PC-3 (cell line): ENCODE results near the gene PXDC1. TPM values are rescaled to one million over a fixed set of nuclear protein-coding genes. Genes with fewer than 3 reads are reported as not detected.
A peak's percentile ranks its signal among the peaks of the same experiment; 100 is the strongest.

Experiments
- ATAC-seq: fragments of 200-7000 bp; cut with Tn5 transposase; 2 replicates; pipeline ENCODE4 v1.9.1; 2020; ENCODE audit warnings: mild to moderate bottlenecking, moderate library complexity
- Bru-seq: library from RNA; stranded (reverse); fragments of 400-500 nt; gene quantifications from one replicate; lab custom pipeline; 2021; lab: Mats Ljungman, UMichigan
- BruChase-seq, 2 experiments: library from RNA; stranded (reverse); fragments of 400-500 nt; gene quantifications; one replicate each; lab custom pipeline; 2021; lab: Mats Ljungman, UMichigan
- BruUV-seq: library from RNA; stranded (reverse); fragments of 400-500 nt; replicated peaks from 2 replicates; lab custom pipeline; 2021; lab: Mats Ljungman, UMichigan
- CTCF ChIA-PET: fragments of 300-600 bp; sonication (Branson Sonifier 250); formaldehyde crosslinking; loops from one replicate; lab custom pipeline; 2022; ENCODE audit warnings: antibody characterized with exemption; lab: Charles Lee
- POLR2A ChIA-PET: fragments of 300-600 bp; sonication (Branson Sonifier 250); formaldehyde crosslinking; loops from one replicate; lab custom pipeline; 2022; ENCODE audit warnings: antibody characterized with exemption; ENCODE audit not compliant: unreplicated experiment; lab: Charles Lee
- DNase-seq: peaks from one replicate; pipeline ENCODE4 v3.0.0-alpha.2; 2015
- H2AFZ ChIP-seq: fragments of 300-600 bp; sonication (generic); 2 replicates; pipeline ENCODE4 v1.6.0; 2016; ENCODE audit warnings: antibody characterized with exemption, low read length
- H3F3A ChIP-seq: fragments of 300-600 bp; sonication (generic); one replicate; pipeline ENCODE4 v1.6.0; 2017; ENCODE audit warnings: antibody characterized with exemption, low read length, control low read depth, mild to moderate bottlenecking; ENCODE audit not compliant: unreplicated experiment
- H3K27ac ChIP-seq: fragments of 300-600 bp; sonication (generic); 2 replicates; pipeline ENCODE4 v1.5.1; 2016; ENCODE audit warnings: mild to moderate bottlenecking, low read length
- H3K27me3 ChIP-seq: fragments of 300-600 bp; sonication (generic); 2 replicates; pipeline ENCODE4 v1.6.1; 2016; ENCODE audit warnings: low read length, mixed read lengths
- H3K36me3 ChIP-seq: fragments of 300-600 bp; sonication (generic); 2 replicates; pipeline ENCODE4 v1.6.1; 2016; ENCODE audit warnings: low read depth, mixed run types, low read length, mixed read lengths
- H3K4me1 ChIP-seq: fragments of 300-600 bp; sonication (generic); 2 replicates; pipeline ENCODE4 v1.5.1; 2016; ENCODE audit warnings: low read length; ENCODE audit not compliant: insufficient read depth
- H3K4me2 ChIP-seq: fragments of 300-600 bp; sonication (generic); 2 replicates; pipeline ENCODE4 v1.6.0; 2016; ENCODE audit warnings: low read length
- H3K4me3 ChIP-seq: fragments of 300-600 bp; sonication (generic); 2 replicates; pipeline ENCODE4 v1.5.1; 2016; ENCODE audit warnings: mild to moderate bottlenecking, low read length, mixed read lengths
- H3K79me2 ChIP-seq: fragments of 300-600 bp; sonication (generic); 2 replicates; pipeline ENCODE4 v1.6.1; 2017; ENCODE audit warnings: low read length, mixed read lengths
- H3K9ac ChIP-seq: fragments of 300-600 bp; sonication (generic); 2 replicates; pipeline ENCODE4 v1.6.0; 2016; ENCODE audit warnings: mild to moderate bottlenecking, low read length
- H3K9me2 ChIP-seq: fragments of 300-600 bp; sonication (generic); replicated peaks from 2 replicates; pipeline ENCODE4 v1.6.1; 2016; ENCODE audit warnings: mixed run types, low read length, mixed read lengths
- H3K9me3 ChIP-seq: fragments of 300-600 bp; sonication (generic); 2 replicates; pipeline ENCODE4 v1.6.1; 2016; ENCODE audit warnings: low read length, mixed read lengths
- H4K20me1 ChIP-seq: fragments of 300-600 bp; sonication (generic); 2 replicates; pipeline ENCODE4 v1.6.1; 2016; ENCODE audit warnings: low read length, mixed read lengths
- CTCF ChIP-seq: fragments of 300-600 bp; sonication (generic); conservative IDR thresholded peaks from 2 replicates; pipeline ENCODE4 v1.5.1; 2017; ENCODE audit warnings: antibody characterized with exemption, low read depth, mild to moderate bottlenecking, low read length
- EZH2 ChIP-seq: fragments of 300-600 bp; sonication (generic); IDR thresholded peaks from one replicate; pipeline ENCODE4 v1.6.1; 2017; ENCODE audit warnings: antibody characterized with exemption, mild to moderate bottlenecking, low read length; ENCODE audit not compliant: unreplicated experiment
- EZH2phosphoT487 ChIP-seq: fragments of 300-600 bp; sonication (generic); IDR thresholded peaks from 2 replicates; pipeline ENCODE4 v1.6.1; 2018; ENCODE audit warnings: mild to moderate bottlenecking, antibody characterized with exemption, low read length, borderline replicate concordance
- intact Hi-C: fragments of 100-400 bp; cut with micrococcal nuclease; formaldehyde crosslinking; loops from 2 replicates; pipeline ENCODE4 v1.9.0; 2023
- long read RNA-seq: library from polyadenylated mRNA; unstranded; transcript quantifications from one replicate; pipeline ENCODE4 v2.0.0, GENCODE V29; 2021; ENCODE audit not compliant: unreplicated experiment
- total RNA-seq: library from RNA; depleted of rRNA; stranded (reverse); fragments of >200 nt; gene quantifications from 2 replicates; pipeline ENCODE4 v1.2.3, GENCODE V29; 2014; rRNA removed

Gene PXDC1
- 46.2 and 59.8 TPM in 2 replicates for total RNA-seq
- Bru-seq, nascent RNA: percentile 87 among the genes with signal in this experiment
- percentile 79 among the genes with signal in this experiment for BruChase-seq, experiment 1, labeled RNA remaining after a 6-hour chase
- percentile 83 among the genes with signal in this experiment for BruChase-seq, experiment 2, labeled RNA remaining after a 2-hour chase
- long read RNA-seq, transcript PXDC1-202 (5 exons, 2,190 nt): major isoform, 93 of 138 reads
- long read RNA-seq, partial matches to known transcripts: 34 of 138 reads
- long read RNA-seq, other reads (novel, unspliced or antisense): 11 of 138 reads

- Histone ChIP-seq H3K9me2 (no peaks in the 10 kb centered on the region), H3K27me3 (no peaks in the 10 kb centered on the region), H3K4me3 (peak within 1 kb of the TSS; percentile 80), H2AFZ (peak within 1 kb of the TSS; percentile 92), H3K79me2 (peaks cover 54% of the 10 kb centered on the region), H3K36me3 (no peaks in the 10 kb centered on the region), H3K9ac (peak within 1 kb of the TSS; percentile 86), H3K4me1 (peaks cover 23% of the 10 kb centered on the region), H3K4me2 (peak within 1 kb of the TSS; percentile 97), H4K20me1 (peaks cover 6% of the 10 kb centered on the region), H3K27ac (peak within 1 kb of the TSS; percentile 70), H3F3A (no peaks in the 10 kb centered on the region), H3K9me3 (no peaks in the 10 kb centered on the region)
- no TSS peak for BruUV-seq
- ATAC-seq: peak; percentile 3
- TF ChIP-seq EZH2: no peak
- TF ChIP-seq CTCF: no peak
- CTCF ChIA-PET: interaction anchor here (1.0 kb wide), 1 partner anchor 38 kb away, joined by 3 read pairs; no protein-coding TSS in a partner anchor
- POLR2A ChIA-PET: no interaction called here
- DNase-seq: peak; percentile 23
- intact Hi-C loops: loop anchor here (5.0 kb wide), 1 partner anchor 56 kb away; no protein-coding TSS in a partner anchor
Measured at GRCh38 chr6:3751077-3751729, at the start of gene PXDC1. Gene PXDC1 (minus strand): TSS chr6:3751713. CDS start chr6:3751531, 182 bp downstream.

- Histone ChIP-seq H3K9ac (no peak overlapping the region), H3K9me2 (no peaks in the 10 kb centered on the region), H3K4me2 (no peak overlapping the region), H3K4me1 (peaks cover 53% of the 10 kb centered on the region), H3F3A (no peaks in the 10 kb centered on the region), H4K20me1 (no peaks in the 10 kb centered on the region), H3K36me3 (no peaks in the 10 kb centered on the region), H2AFZ (no peak overlapping the region), H3K27ac (no peak overlapping the region), H3K4me3 (no peak overlapping the region), H3K9me3 (no peaks in the 10 kb centered on the region), H3K79me2 (no peaks in the 10 kb centered on the region), H3K27me3 (no peaks in the 10 kb centered on the region)
- TF ChIP-seq CTCF (no peak), EZH2phosphoT487 (no peak), EZH2 (no peak)
- CTCF ChIA-PET: no interaction called here
- POLR2A ChIA-PET: no interaction called here
- BruUV-seq: no TSS peak
- DNase-seq: no peak
- intact Hi-C loops: no loop called here
- no peak for ATAC-seq
Measured at GRCh38 chr6:3800850-3801591, 49.5 kb upstream of the PXDC1 start.
